Measurements from ENCODE around the gene LRP1B.
A peak's percentile ranks its signal among the peaks of the same experiment; 100 is the strongest.

LRP1B gene

GRCh38 chr2:140747090-140747489, 1383.7 kb downstream of the LRP1B start:
- no peak overlapping the region for H3K4me3 ChIP-seq (ENCODE audit: low read length)
- DNase-seq (ENCODE audit: low read depth): no peak
- no peak for TF ChIP-seq CTCF (IDR thresholded peaks at IDR 0.05; ENCODE audit: insufficient read depth, low read depth, low read length, missing control alignments)

GRCh38 chr2:140744379-140744778, 1386.4 kb downstream of the LRP1B start:
- no peak for DNase-seq (ENCODE audit: low read depth)
- TF ChIP-seq CTCF (IDR thresholded peaks at IDR 0.05; ENCODE audit: insufficient read depth, low read depth, low read length, missing control alignments): no peak
- no peak overlapping the region for H3K4me3 ChIP-seq (ENCODE audit: low read length)

- no peak overlapping the region for H3K4me3 ChIP-seq (ENCODE audit: low read length)
- no peak for TF ChIP-seq CTCF (IDR thresholded peaks at IDR 0.05; ENCODE audit: insufficient read depth, low read depth, low read length, missing control alignments)
- DNase-seq (ENCODE audit: low read depth): no peak
Observed at GRCh38 chr2:140737006-140737405, 1393.8 kb downstream of the LRP1B start.

GRCh38 chr2:140734992-140735391, 1395.8 kb downstream of the LRP1B start:
- no peak overlapping the region for H3K4me3 ChIP-seq (ENCODE audit: low read length)
- peak; percentile 10 for DNase-seq (ENCODE audit: low read depth)
- no peak for TF ChIP-seq CTCF (IDR thresholded peaks at IDR 0.05; ENCODE audit: insufficient read depth, low read depth, low read length, missing control alignments)

- TF ChIP-seq CTCF (IDR thresholded peaks at IDR 0.05; ENCODE audit: insufficient read depth, low read depth, low read length, missing control alignments): no peak
- no peak for DNase-seq (ENCODE audit: low read depth)
- H3K4me3 ChIP-seq (ENCODE audit: low read length): no peak overlapping the region
Observed at GRCh38 chr2:140718999-140719398, 1411.8 kb downstream of the LRP1B start.

GRCh38 chr2:140717481-140717880, 1413.3 kb downstream of the LRP1B start:
- TF ChIP-seq CTCF (IDR thresholded peaks at IDR 0.05; ENCODE audit: insufficient read depth, low read depth, low read length, missing control alignments): no peak
- DNase-seq (ENCODE audit: low read depth): no peak
- no peak overlapping the region for H3K4me3 ChIP-seq (ENCODE audit: low read length)

GRCh38 chr2:140714586-140714985, 1416.2 kb downstream of the LRP1B start:
- H3K4me3 ChIP-seq (ENCODE audit: low read length): no peak overlapping the region
- no peak for TF ChIP-seq CTCF (IDR thresholded peaks at IDR 0.05; ENCODE audit: insufficient read depth, low read depth, low read length, missing control alignments)
- peak; percentile 2 for DNase-seq (ENCODE audit: low read depth)
